Peyer's patch (tissue), 4 donors: ENCODE measurements around the gene LMBRD1.

Experiments used
- CTCF ChIP-seq, 6 experiments: fragments of 450-650 bp in 4 of 6; fragments of 200-600 bp in 2 of 6; sonication (generic) in 1 of 6; IDR thresholded peaks; one replicate each; pipeline ENCODE4 v1.5.1; 2017 to 2019; ENCODE audit warnings: antibody characterized with exemption in 6 of 6, mild to moderate bottlenecking in 3 of 6, moderate library complexity in 1 of 6
- POLR2A ChIP-seq, 2 donors: fragments of 450-650 bp; IDR thresholded peaks; one replicate each; pipeline ENCODE4 v1.5.1; 2017; ENCODE audit warnings: antibody characterized with exemption in 2 of 2, mild to moderate bottlenecking in 2 of 2, moderate library complexity in 2 of 2

- no peak for TF ChIP-seq CTCF (IDR thresholded peaks at IDR 0.05)
- no peak for TF ChIP-seq POLR2A (IDR thresholded peaks at IDR 0.05)
These were observed 116.5 kb downstream of the LMBRD1 start for GRCh38 chr6:69680302-69680701.
